GM18909 (cell line): ENCODE data around the gene ZNF236.
"Not testable (repeated sequence)": the region's sequence is repeated elsewhere in the genome, so short reads cannot be mapped to it uniquely, and the experiment has no call there.

Source experiments
- ATAC-seq: cut with Tn5 transposase; IDR thresholded peaks from one replicate; pipeline ENCODE4 v1.9.1; 2021; ENCODE audit warnings: mild to moderate bottlenecking; ENCODE audit not compliant: unreplicated experiment, poor library complexity

The ZNF236 gene

GRCh38 chr18:77015169-77015568 lies 192.8 kb downstream of the ZNF236 start:
- ATAC-seq, result no peak

DNA sequence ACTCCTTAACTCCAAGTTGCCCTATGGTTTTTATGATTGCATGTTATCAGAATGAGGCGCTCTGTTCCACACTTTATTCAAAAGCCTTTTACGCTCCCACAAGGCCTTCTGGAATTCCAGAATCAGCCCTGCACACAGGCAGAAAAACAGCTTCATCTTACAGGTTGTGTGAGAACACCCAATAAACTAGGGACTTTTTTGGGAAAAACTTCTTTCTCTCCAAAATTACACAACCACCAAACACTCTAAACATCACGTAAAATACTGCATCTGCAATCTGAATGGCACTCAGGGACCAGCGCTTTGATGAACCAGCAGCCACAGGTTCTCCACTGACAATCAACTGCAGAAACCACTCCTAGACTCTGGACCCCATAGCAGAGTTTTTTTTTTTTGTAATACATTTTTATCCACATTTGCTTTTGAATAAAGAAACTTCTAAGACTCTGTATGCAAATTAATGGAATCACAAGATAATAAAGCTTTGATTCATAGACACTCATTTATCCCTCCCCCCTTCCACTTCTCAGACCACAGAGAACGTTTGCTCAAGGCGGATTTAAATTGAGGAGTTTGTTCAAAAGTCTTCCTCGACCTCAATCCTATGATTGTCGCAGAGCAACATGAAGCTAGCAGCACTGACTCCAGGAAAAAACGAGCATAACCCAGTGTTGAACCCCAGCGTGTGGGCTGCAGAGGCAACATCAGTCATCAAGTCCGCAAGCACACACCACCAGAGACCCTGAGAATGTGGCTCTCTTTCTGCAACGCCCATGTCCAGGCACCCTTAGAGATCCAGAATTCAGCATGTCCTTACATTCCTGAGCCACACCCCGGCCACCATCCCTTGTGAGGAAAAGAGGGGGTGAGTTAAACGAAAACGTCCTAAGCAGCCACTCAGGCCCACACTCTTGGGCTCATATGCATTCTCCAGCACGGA lies 193.7 kb downstream of the ZNF236 start:
- ATAC-seq, result no peak

DNA sequence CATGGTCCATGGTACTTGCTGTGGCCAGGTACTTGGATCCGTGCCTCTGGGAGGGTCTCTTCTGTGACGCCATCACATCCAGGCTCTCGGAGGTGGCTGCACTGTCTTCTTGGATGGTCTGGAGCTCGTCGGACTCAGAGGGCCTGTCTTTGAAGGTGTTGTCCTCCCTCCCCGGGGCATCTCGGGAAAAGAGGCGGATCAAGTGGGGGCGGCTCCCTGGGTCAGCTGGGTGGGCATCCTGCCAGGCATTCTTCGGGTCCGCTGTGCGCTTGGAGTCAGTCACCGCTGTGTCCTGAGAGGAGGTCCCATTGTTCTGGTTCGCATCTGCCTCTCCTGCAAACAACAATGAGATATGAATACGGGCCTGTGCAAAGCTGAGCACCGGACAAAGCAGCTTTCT lies 194.6 kb downstream of the ZNF236 start:
- ATAC-seq, result no peak

DNA sequence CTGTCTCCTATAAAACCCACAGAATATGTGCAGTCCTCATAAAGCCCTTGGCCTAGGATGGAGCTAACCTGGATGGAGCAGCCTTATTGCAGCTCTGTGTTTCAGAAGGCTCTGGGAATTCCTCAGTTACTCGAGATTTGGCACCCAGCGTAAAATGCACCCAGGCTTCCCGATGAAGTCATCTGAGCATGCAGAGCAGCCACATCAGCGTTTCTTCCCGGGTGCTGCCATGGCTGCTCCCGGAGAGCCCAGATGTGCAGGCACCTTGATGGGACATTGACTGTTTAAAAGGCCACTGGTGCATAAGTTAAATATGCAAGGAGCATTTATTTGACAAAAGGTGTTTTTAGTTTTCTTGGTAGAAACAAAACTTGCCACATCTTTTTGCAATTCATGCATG lies 195.0 kb downstream of the ZNF236 start:
- ATAC-seq, result no peak

GRCh38 chr18:77018650-77019049 lies 196.3 kb downstream of the ZNF236 start:
- not testable (repeated sequence) for ATAC-seq

DNA sequence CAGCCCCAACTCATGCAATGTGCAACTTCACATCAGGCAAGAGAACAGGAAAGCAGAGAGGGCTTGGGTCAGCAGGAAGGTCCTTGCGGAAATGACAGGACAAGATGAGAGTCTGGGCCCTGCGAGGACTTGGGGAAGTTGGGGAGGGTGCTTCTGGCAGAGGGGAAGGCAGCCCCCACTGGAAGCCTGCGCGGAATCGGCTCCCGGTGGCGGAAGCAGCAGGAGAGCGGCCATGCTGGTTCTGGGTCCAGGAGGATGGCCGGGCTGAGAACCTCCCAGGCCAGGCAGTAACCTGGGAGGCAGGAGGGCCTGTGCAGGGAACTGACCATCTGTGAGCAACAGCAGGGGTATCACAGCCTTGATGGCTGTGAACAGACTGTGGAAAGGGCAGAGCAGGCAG lies 197.3 kb downstream of the ZNF236 start:
- no peak for ATAC-seq
